Retina (tissue), 1 donor: ENCODE measurements around the gene ZNF333.
"Not testable (repeated sequence)": the region's sequence is repeated elsewhere in the genome, so short reads cannot be mapped to it uniquely, and the experiment has no call there.

Experiments used
- DNase-seq: peaks from one replicate; pipeline ENCODE4 v3.0.0-alpha.2; 2016

Gene ZNF333

GRCh38 chr19:14700711-14701375 is 11.0 kb downstream of the ZNF333 start:
- DNase-seq, result no peak

- no peak for DNase-seq
These were observed 14.0 kb downstream of the ZNF333 start for GRCh38 chr19:14703833-14704232.

GRCh38 chr19:14704450-14704849 is 14.6 kb downstream of the ZNF333 start:
- DNase-seq, result no peak

GRCh38 chr19:14715841-14716240 is 26.0 kb downstream of the ZNF333 start:
- no peak for DNase-seq

- DNase-seq, result peak; percentile 1
These were observed 28.8 kb downstream of the ZNF333 start for GRCh38 chr19:14718522-14719116.

GRCh38 chr19:14719162-14719561 is 29.3 kb downstream of the ZNF333 start:
- DNase-seq, result no peak

GRCh38 chr19:14722127-14722526 is 32.3 kb downstream of the ZNF333 start:
- DNase-seq, result no peak

- no peak for DNase-seq
These were observed 38.7 kb downstream of the ZNF333 start for GRCh38 chr19:14728595-14728994.

GRCh38 chr19:14731200-14731599 is 41.4 kb downstream of the ZNF333 start:
- no peak for DNase-seq

GRCh38 chr19:14732510-14732909 is 42.7 kb downstream of the ZNF333 start:
- DNase-seq, result no peak

- no peak for DNase-seq
These were observed 43.7 kb downstream of the ZNF333 start for GRCh38 chr19:14733574-14733973.

GRCh38 chr19:14735915-14736314 is 46.1 kb downstream of the ZNF333 start:
- no peak for DNase-seq

GRCh38 chr19:14746886-14747285 is 57.0 kb downstream of the ZNF333 start:
- DNase-seq, result no peak

GRCh38 chr19:14748601-14749000 is 58.8 kb downstream of the ZNF333 start:
- no peak for DNase-seq

GRCh38 chr19:14758816-14759215 is 69.0 kb downstream of the ZNF333 start:
- DNase-seq, result no peak

GRCh38 chr19:14761607-14762006 is 71.8 kb downstream of the ZNF333 start:
- DNase-seq, result no peak

GRCh38 chr19:14762111-14762510 is 72.3 kb downstream of the ZNF333 start:
- no peak for DNase-seq

- DNase-seq, result no peak
These were observed 73.8 kb downstream of the ZNF333 start for GRCh38 chr19:14763497-14764145.

- no peak for DNase-seq
These were observed 74.6 kb downstream of the ZNF333 start for GRCh38 chr19:14764401-14764800.

GRCh38 chr19:14765403-14765802 is 75.6 kb downstream of the ZNF333 start:
- not testable (repeated sequence) for DNase-seq

- not testable (repeated sequence) for DNase-seq
These were observed 76.0 kb downstream of the ZNF333 start for GRCh38 chr19:14765841-14766240.

GRCh38 chr19:14767466-14767971 is 77.7 kb downstream of the ZNF333 start:
- no peak for DNase-seq

GRCh38 chr19:14768001-14768400 is 78.2 kb downstream of the ZNF333 start:
- DNase-seq, result no peak

GRCh38 chr19:14769201-14769600 is 79.4 kb downstream of the ZNF333 start:
- DNase-seq, result no peak
